GM12864 (cell line): ENCODE measurements around the gene LBR.

ENCODE experiments used
- DNase-seq: peaks from one replicate; pipeline ENCODE4 v3.0.0-alpha.2; 2011; ENCODE audit warnings: low read depth
- H3K4me3 ChIP-seq: 2 replicates; pipeline ENCODE4 v1.5.1; 2011; ENCODE audit warnings: mild to moderate bottlenecking, low read depth, low read length, control low read depth
- CTCF ChIP-seq: IDR thresholded peaks from 2 replicates; pipeline ENCODE4 v1.5.1; 2011; ENCODE audit warnings: low read depth, mild to moderate bottlenecking, moderate library complexity, low read length, control low read depth, inconsistent platforms; ENCODE audit errors: missing control alignments

LBR gene

GRCh38 chr1:225446981-225447615 is 19.3 kb upstream of the LBR start:
- DNase-seq: no peak
- no peak for TF ChIP-seq CTCF
- no peak overlapping the region for H3K4me3 ChIP-seq

- DNase-seq: no peak
- no peak overlapping the region for H3K4me3 ChIP-seq
- no peak for TF ChIP-seq CTCF
Measured at GRCh38 chr1:225446595-225446960, 18.7 kb upstream of the LBR start.

GRCh38 chr1:225445639-225446594 is 18.1 kb upstream of the LBR start:
- H3K4me3 ChIP-seq: no peak overlapping the region
- no peak for TF ChIP-seq CTCF
- no peak for DNase-seq

GRCh38 chr1:225442123-225442505 is 14.3 kb upstream of the LBR start:
- no peak for TF ChIP-seq CTCF
- H3K4me3 ChIP-seq: no peak overlapping the region
- DNase-seq: no peak

- H3K4me3 ChIP-seq: no peak overlapping the region
- peak; percentile 43 for TF ChIP-seq CTCF
- DNase-seq: no peak
Measured at GRCh38 chr1:225441314-225442122, 13.7 kb upstream of the LBR start.

- no peak for TF ChIP-seq CTCF
- DNase-seq: no peak
- H3K4me3 ChIP-seq: no peak overlapping the region
Measured at GRCh38 chr1:225440380-225441221, 12.8 kb upstream of the LBR start.
